HG02885 (cell line): ENCODE results near the gene PACRG.
A peak's percentile ranks its signal among the peaks of the same experiment; 100 is the strongest.

Source experiments
- ATAC-seq: cut with Tn5 transposase; IDR thresholded peaks from one replicate; pipeline ENCODE4 v1.9.1; 2021; ENCODE audit warnings: mild to moderate bottlenecking; ENCODE audit not compliant: unreplicated experiment, poor library complexity

Gene PACRG

DNA sequence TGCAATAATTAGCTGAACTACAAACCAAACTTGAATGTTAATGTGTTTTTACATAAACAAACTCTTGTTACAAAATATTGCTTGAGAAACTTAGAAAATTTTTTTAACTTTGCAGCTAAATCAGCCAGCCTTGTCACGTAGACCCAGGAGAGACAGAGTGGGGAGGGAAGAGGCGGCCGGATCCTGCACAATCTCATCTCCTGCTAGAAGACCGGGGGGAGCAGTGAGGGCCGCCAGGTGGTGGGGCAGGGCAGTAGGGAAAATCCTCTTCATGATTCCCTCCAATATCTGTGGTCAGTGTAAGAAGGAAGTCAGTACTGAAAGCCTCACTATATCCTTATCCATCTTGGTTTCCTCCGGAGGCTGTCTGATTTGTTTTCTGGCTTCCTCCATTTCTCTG lies 193.3 kb downstream of the PACRG start:
- no peak for ATAC-seq

- ATAC-seq, result no peak
These were observed 193.8 kb downstream of the PACRG start for GRCh38 chr6:162921510-162922040.

DNA sequence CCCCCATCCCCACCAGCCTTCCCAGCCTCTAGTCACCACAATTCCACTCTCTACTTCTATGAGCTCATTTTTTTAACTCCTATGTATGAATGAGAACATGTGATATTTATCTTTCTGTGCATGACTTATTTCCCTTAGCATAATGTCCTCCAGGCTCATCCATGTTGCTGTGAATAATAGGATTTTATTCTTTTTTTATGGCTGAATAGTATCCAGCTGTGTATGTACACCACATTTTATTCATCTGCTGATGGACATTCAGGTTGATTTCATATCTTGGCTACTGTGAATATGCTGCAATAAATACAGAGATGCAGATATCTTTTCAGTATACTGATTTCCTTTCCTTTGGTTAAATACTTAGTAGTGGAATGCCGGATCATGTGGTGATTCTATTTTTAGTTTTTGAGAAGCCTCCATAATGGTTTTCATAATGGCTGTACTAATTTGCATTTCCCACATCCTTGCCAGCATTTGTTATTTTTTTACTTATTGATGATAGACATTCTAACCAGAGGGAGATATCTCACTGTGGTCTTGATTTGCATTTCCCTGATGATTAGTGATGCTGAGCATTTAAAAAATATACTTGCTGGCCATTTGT lies 194.9 kb downstream of the PACRG start:
- ATAC-seq, result no peak

DNA sequence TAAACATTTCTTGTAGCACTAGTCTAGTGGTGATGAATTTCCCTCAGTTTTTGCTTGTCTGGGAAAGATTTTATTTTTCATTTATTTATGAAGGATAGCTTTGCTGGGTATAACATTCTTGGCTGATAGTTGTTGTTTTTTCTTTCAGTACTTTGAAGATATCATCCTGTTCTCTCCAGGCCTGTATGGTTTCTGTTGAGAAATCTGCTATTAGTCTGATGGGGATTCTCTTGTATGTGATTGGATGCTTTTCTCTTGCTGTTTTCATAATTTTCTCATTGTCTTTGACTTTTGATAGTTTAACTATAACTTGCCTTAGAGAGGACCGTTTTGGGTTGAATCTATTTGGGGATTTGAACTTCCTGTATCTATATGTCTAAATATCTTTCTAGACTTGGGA lies 207.1 kb downstream of the PACRG start:
- ATAC-seq, result no peak

GRCh38 chr6:162940426-162940825 lies 212.7 kb downstream of the PACRG start:
- ATAC-seq, result no peak

GRCh38 chr6:162941128-162941527 lies 213.4 kb downstream of the PACRG start:
- no peak for ATAC-seq

- ATAC-seq, result no peak
These were observed 215.1 kb downstream of the PACRG start for GRCh38 chr6:162942866-162943265.

DNA sequence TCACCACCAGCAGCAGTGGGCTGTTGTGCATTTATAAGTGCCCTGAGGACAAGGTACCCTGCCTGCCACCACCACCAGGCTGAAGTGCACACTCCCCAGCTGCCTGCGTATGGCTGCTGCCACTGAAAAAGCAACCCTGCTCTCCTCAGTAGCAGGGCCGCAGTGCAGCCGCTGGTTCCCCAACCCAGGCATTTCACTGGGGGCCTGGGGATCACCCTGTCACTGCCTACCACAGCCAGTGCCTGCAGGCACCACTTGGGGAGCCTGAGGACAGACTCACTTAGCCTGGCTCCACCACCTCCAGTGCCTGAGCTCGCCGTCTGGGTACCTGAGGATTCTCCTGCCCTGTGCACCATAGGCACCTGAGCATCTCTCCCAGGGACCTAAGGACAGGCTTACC lies 215.6 kb downstream of the PACRG start:
- no peak for ATAC-seq

DNA sequence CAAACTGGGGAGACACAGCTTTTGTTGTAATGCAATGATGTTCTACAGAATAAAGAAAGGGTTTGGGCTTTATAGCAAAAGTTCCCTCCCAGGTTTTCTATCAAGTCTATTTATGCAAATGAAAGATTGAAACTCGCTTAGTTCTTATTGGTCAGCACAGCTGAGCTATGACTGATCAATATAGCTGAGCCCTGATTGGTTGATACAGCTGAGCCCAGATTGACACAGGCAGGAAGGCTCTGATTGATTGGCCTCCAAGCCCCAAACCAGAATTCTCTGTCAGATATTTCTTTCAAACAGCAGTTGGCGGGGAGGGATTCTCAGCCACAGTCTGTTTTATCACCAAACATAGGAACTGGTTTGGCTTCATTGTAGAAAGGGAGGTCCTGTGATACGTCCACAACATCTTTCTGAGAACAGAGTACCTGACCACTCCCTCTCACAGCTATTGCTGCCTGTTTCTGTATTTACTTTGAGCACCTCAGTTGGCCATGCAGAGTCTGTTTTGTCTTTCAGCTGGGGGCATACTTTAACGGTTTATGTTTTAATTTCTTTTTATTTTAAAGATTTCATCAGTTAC lies 223.5 kb downstream of the PACRG start:
- ATAC-seq, result peak; percentile 42

- ATAC-seq, result no peak
These were observed 224.6 kb downstream of the PACRG start for GRCh38 chr6:162952423-162952822.

DNA sequence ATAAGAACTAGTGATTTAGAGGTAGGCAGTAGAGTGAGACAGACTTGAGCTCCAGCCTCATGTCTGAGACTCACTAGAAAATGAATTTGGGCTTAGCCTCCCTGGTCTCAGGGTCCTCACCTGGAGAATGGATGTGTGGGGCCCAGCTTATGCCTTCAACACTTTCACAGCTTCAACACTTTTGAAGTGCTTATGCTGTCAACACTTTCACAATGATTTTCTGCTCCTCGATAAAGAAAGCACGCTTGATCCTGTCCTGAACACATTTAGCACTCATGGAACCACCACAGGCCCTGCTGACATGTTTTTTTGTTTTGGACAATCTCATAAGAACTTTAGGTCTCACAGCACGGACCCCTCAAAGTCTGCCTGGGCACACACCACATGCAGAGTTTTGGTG lies 229.3 kb downstream of the PACRG start:
- no peak for ATAC-seq

DNA sequence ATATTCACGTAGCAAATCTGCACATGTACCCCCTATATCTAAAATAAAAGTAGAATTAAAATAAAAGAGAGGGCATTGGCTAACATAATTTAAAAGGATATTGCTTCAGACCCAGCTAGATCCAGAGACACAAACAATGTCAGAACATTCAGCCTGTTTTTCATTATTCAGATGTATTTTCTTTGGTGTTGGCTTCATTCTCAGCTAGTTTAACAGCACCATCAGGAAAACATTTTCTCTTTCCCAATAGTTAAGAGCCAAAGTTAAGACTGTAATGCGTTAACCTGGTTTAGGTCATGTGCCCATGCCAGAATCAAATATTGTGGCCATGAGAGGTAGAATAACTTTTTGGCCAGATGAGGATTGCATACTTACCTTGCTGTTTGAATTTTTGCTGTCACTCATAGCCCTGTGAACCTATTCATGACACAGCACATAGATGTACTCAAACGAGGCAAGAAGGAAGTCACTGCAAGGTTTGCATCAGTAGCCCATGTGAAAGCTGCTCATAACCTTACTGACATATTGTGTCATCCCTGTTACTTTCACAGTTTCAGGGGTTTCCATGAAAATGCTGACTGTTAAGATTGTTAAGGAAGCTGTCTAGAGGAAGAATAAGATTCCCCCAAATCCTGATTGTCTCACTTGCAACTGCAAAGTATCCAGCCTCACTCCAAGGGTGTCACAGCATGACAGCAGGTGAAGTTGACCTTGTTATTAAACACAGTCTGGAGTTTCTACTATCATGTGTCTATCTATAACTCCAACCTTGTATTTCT lies 233.1 kb downstream of the PACRG start:
- no peak for ATAC-seq

- ATAC-seq, result no peak
These were observed 234.3 kb downstream of the PACRG start for GRCh38 chr6:162962093-162962492.

DNA sequence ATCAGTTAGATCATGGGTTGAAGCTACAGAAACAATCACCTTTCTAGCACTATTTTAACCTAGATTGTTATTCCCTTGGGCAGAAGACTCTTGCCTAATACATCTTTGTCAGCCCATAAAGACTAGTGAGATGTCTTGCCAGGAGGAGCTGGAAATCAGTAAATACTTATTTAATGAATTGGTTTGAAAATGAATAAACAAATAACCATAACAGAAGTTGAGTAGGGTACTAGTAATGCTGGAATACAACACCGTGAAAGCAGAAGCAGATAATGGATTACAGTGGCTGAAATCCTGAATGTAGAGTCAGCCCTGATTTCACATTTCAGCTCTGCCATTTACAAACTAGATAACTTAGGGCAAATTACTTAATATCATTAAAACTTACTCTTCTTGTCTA lies 236.1 kb downstream of the PACRG start:
- no peak for ATAC-seq

DNA sequence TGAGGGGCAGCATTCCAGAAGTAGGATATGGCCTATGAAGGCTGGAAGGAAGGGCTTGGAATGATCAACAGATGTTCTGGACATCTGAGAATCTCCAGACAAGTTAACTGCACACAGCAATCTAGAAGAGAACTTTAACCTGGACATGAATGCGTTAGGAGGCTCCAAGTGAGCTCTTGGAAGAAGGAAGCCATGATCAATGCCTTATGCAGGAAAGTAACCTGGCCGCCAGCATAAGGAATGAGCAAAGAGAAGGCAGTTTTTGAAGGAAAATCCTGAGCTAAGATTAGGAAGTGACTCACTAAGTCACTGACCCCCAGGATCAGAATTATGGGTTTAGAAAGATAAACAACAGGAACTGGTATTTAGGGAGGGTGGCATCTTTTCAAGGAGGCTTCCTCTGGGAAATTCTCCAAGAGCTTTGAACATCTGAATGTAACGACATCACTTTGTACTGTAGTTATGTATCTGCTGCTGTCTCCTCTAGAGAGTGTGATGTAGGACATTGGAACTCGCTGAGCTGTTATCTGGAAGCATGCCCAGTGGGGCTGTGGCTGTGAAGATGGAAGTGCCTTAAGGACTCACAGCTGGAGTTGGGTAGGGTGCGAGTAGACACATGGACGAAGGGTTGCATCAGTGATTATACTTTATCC lies 236.8 kb downstream of the PACRG start:
- ATAC-seq, result no peak

DNA sequence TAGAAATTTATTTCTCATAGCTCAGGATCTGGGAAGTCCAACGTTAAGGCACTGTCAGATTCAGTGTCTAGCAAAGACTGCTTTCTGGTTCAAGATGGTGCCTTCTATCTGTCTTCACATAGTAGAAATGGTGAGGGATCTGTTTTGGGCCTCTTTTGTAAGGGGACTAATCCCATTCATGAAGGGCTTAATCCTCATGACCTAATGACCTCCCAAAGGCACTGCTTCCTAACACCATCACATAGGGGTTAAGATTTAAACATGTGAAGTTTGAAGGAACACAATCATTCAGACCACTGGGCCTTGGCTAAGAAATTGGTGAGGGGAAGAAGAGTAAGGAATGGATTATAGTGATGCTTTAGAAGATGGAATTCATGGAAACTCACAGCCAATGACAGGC lies 237.6 kb downstream of the PACRG start:
- no peak for ATAC-seq

DNA sequence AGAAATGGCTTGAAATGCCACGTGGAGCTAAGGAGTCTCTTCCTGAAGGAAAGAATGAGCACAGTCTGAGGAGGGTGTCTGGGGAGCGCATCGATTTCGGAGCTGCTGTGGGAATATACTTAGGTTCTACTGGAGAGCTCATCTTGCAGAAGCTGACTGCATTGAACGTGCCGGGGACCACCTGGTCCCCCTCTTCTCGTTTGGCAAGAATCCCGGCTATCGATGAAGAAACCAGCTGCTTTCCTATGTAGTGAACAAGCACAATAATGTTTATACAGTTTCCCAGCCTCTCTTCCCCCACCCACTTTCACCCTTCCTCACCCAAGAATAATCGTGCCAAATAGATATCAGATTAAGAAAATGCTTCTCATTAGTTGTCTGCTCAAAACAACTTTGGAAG lies 242.5 kb downstream of the PACRG start:
- no peak for ATAC-seq

DNA sequence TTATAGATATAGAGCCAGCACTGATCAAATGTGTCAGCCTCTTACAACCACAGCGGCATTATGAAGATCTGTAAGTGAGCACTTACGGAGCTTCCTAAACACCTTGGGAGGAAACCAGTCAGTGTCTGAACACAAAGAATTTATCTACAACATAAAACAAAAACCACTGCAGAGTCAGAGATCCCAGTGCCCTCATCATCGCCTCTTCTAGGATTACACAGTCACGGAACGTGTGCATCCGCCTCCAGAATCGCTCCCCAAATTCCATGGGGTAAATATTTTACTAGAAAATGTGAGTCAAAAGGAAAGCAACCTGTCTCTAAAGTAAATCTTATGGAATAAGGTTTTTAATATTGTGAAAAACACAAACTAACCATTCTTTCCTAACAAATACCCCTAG lies 243.6 kb downstream of the PACRG start:
- no peak for ATAC-seq

- ATAC-seq, result no peak
These were observed 245.5 kb downstream of the PACRG start for GRCh38 chr6:162973151-162973872.

GRCh38 chr6:162973980-162974379 lies 246.2 kb downstream of the PACRG start:
- ATAC-seq, result no peak
